Peyer's patch (tissue), 4 donors: ENCODE measurements around the gene C1orf167. TPM values are rescaled to one million over a fixed set of nuclear protein-coding genes. Genes with fewer than 3 reads are reported as not detected.

Experiments
- DNase-seq, 3 donors: peaks; one replicate each; pipeline ENCODE4 v3.0.0-alpha.2; 2017 to 2019
- H3K27ac ChIP-seq, 4 donors: fragments of 200-600 bp; sonication (generic); one replicate each; pipeline ENCODE4 v1.5.1; 2016 to 2019
- H3K27me3 ChIP-seq, 2 donors: fragments of 200-600 bp; sonication (generic); one replicate each; pipeline ENCODE4 v1.5.1; 2019
- H3K36me3 ChIP-seq, 3 donors: fragments of 200-600 bp; sonication (generic); one replicate each; pipeline ENCODE4 v1.5.1; 2016 to 2019
- H3K4me1 ChIP-seq, 4 donors: fragments of 200-600 bp; sonication (generic); one replicate each; pipeline ENCODE4 v1.5.1; 2016 to 2019
- H3K4me3 ChIP-seq, 4 donors: fragments of 200-600 bp; sonication (generic); 1 replicate in 3 of 4; 2 replicates in 1 of 4; pipeline ENCODE4 v1.5.1; 2016 to 2019; ENCODE audit warnings: mild to moderate bottlenecking in 1 of 4
- H3K9me3 ChIP-seq, 4 donors: fragments of 200-600 bp; sonication (generic); one replicate each; pipeline ENCODE4 v1.5.1; 2016 to 2019; ENCODE audit warnings: mild to moderate bottlenecking in 1 of 4
- CTCF ChIP-seq, 6 experiments: fragments of 450-650 bp in 4 of 6; fragments of 200-600 bp in 2 of 6; sonication (generic) in 1 of 6; IDR thresholded peaks; one replicate each; pipeline ENCODE4 v1.5.1; 2017 to 2019; ENCODE audit warnings: antibody characterized with exemption in 6 of 6, mild to moderate bottlenecking in 3 of 6, moderate library complexity in 1 of 6
- POLR2A ChIP-seq, 2 donors: fragments of 450-650 bp; IDR thresholded peaks; one replicate each; pipeline ENCODE4 v1.5.1; 2017; ENCODE audit warnings: antibody characterized with exemption in 2 of 2, mild to moderate bottlenecking in 2 of 2, moderate library complexity in 2 of 2
- total RNA-seq, 4 donors: library from RNA; depleted of rRNA; stranded (reverse); fragments of >200 nt; gene quantifications; one replicate each; pipeline ENCODE4 v1.1.0, GENCODE V29; 2016

The C1orf167 gene
- total RNA-seq, 4 donors from 2014 or later = not detected

DNA sequence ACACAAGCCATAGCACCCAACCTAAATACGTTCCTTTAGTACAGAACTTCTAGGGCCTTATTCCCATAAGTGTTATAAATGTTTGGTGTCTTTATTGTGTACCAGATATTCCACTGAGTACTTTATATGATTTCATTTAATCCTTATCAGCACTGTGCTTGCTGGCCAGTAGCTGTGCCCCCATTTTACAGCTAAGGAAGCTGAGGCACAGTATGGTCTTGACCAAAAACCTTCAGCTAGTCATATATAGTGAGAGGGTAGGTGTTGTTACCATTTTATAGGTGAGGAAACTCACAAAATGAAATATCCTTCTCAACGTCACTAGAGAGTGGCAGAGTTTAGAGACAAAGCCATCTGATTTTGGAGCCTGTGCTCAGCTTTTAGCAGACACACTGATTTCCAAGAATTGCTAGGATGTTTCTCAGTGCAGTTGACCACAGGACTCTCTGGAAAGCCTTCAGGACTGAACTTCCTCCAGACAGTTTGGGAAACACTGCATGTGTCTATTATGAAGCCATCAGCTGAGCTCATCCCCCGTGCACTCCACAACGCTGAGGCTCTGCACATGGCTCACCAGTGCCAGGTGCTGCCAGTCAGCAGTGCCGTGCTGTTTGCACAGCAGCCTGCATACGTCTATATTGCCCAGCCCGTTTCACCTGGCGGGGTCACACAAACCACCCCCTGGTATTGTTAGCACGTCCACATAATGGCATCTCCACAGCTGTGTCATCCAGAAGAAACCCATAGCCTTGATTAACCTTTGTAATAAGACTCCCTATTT, 70.1 kb downstream of the C1orf167 start:
- Histone ChIP-seq H3K4me3 (no peak overlapping the region), H3K4me1 (no peaks in the 10 kb centered on the region), H3K36me3 (peaks cover 0 to 99% (median 3%) of the 10 kb centered on the region in 3 donors), H3K27me3 (no peaks in the 10 kb centered on the region), H3K9me3 (no peaks in the 10 kb centered on the region), H3K27ac (no peak overlapping the region)
- no peak for DNase-seq
- TF ChIP-seq POLR2A (IDR thresholded peaks at IDR 0.05) (no peak), CTCF (IDR thresholded peaks at IDR 0.05) (no peak)

- no peak for DNase-seq
- TF ChIP-seq POLR2A (IDR thresholded peaks at IDR 0.05) = no peak
- no peak for TF ChIP-seq CTCF (IDR thresholded peaks at IDR 0.05)
- H3K9me3 ChIP-seq = no peaks in the 10 kb centered on the region
- no peaks in the 10 kb centered on the region for H3K27me3 ChIP-seq
- H3K36me3 ChIP-seq = peaks cover 0 to 99% (median 3%) of the 10 kb centered on the region in 3 donors
- no peak overlapping the region for H3K4me3 ChIP-seq
- no peak overlapping the region for H3K27ac ChIP-seq
- no peaks in the 10 kb centered on the region for H3K4me1 ChIP-seq
Measured at GRCh38 chr1:11833497-11833896, 71.5 kb downstream of the C1orf167 start.

- Histone ChIP-seq H3K27ac (no peak overlapping the region), H3K36me3 (peaks cover 0 to 97% (median 3%) of the 10 kb centered on the region in 3 donors), H3K4me1 (no peaks in the 10 kb centered on the region), H3K9me3 (no peaks in the 10 kb centered on the region), H3K4me3 (no peak overlapping the region), H3K27me3 (no peaks in the 10 kb centered on the region)
- TF ChIP-seq CTCF (IDR thresholded peaks at IDR 0.05) (no peak), POLR2A (IDR thresholded peaks at IDR 0.05) (no peak)
- no peak for DNase-seq
Measured at GRCh38 chr1:11833900-11834299, 71.9 kb downstream of the C1orf167 start.

GRCh38 chr1:11835441-11836225, 73.6 kb downstream of the C1orf167 start:
- H3K4me3 ChIP-seq = no peak overlapping the region
- peaks cover 0 to 98% (median 3%) of the 10 kb centered on the region in 3 donors for H3K36me3 ChIP-seq
- H3K4me1 ChIP-seq = no peaks in the 10 kb centered on the region
- no peaks in the 10 kb centered on the region for H3K27me3 ChIP-seq
- H3K9me3 ChIP-seq = no peaks in the 10 kb centered on the region
- no peak for TF ChIP-seq CTCF (IDR thresholded peaks at IDR 0.05)
- no peak for TF ChIP-seq POLR2A (IDR thresholded peaks at IDR 0.05)
- no peak overlapping the region for H3K27ac ChIP-seq
- no peak for DNase-seq

DNA sequence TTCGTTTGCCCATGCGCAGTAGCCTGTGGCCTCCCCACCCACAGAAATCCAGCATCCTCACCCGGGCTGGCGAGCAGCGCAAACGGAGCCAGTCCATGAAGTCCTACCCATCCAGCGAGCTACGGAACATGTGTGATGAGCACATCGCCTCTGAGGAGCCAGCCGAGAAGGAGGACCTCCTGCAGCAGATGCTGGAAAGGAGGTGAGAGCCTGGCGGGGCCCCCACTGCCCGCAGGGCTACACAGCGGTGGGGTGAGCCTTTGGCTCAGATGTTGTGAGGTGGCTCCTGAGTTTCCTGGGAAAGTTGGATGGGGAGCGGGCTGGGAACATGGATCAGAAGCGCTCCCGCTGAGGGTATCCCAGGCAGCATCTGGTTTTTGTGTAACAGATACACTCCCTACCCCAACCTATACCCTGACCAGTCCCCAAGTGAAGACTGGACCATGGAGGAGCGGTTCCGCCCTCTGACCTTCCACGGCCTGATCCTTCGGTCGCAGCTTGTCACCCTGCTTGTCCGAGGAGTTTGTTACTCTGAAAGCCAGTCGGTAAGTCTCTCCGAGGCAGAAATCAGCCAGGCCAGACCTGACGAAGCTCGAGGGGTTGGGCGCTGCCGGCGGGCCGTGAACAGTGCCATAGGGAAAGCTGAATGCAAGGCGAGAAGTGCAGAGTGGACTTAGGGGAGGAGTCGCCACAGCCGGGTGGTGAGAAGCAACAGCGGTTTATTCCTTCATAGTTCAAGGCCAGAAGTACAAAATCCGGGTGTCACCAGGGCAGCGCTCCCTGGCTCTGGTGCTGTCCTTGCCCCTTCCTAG, 75.2 kb downstream of the C1orf167 start:
- no peak for TF ChIP-seq CTCF (IDR thresholded peaks at IDR 0.05)
- TF ChIP-seq POLR2A (IDR thresholded peaks at IDR 0.05) = no peak
- no peak overlapping the region for H3K27ac ChIP-seq
- H3K4me3 ChIP-seq = no peak overlapping the region
- H3K36me3 ChIP-seq = peaks cover 0 to 98% (median 3%) of the 10 kb centered on the region in 3 donors
- no peaks in the 10 kb centered on the region for H3K9me3 ChIP-seq
- no peak for DNase-seq
- H3K4me1 ChIP-seq = peaks cover 0 to 2% (median 0%) of the 10 kb centered on the region in 4 donors
- H3K27me3 ChIP-seq = no peaks in the 10 kb centered on the region
